ENCODE data around the gene KDM5A. TPM values are rescaled to one million over a fixed set of nuclear protein-coding genes. Genes with fewer than 3 reads are reported as not detected.

Gene KDM5A
- total RNA-seq (2022; extraction: Qiagen RNA extraction) = 16.5 to 24.3 TPM (median 22.2 TPM) in 5 replicates

GRCh38 chr12:389142-390096 is at the start of gene KDM5A:
Gene KDM5A (minus strand): TSS chr12:389320. CDS start chr12:389091, 229 bp downstream.

GRCh38 chr12:401235-402028 is 12.3 kb upstream of the KDM5A start, which contains the start of gene CCDC77:
Gene CCDC77 (plus strand): TSS chr12:401644. CDS start chr12:409384, 7,740 bp downstream.

GRCh38 chr12:262817-263216 is 126.3 kb downstream of the KDM5A start, which contains the start of gene SLC6A13:
Gene SLC6A13 (minus strand): TSS chr12:262836. CDS start chr12:260052, 2,784 bp downstream.

Other genes starting within 250 kb of the KDM5A start
- gene SLC6A12, start 175.2 kb downstream of the KDM5A start, total RNA-seq (2022; extraction: Qiagen RNA extraction) = 0.97 to 1.3 TPM (median 1.1 TPM) in 5 replicates
- gene SLC6A13, start 126.5 kb downstream of the KDM5A start, total RNA-seq (2022; extraction: Qiagen RNA extraction) = 0.17 to 0.36 TPM (median 0.28 TPM) in 5 replicates
- 9.6 to 15.1 TPM (median 11.5 TPM) in 5 replicates for gene CCDC77, start 12.3 kb upstream of the KDM5A start, total RNA-seq (2022; extraction: Qiagen RNA extraction)
- 0.35 to 1.1 TPM (median 0.68 TPM) in 5 replicates for gene B4GALNT3, start 70.6 kb upstream of the KDM5A start, total RNA-seq (2022; extraction: Qiagen RNA extraction)